Measurements from ENCODE around the gene PCK1.

- TF ChIP-seq RARA (CRISPR knock-in tag; IDR thresholded peaks at IDR 0.05) = no peak
- no peak for TF ChIP-seq BCL3 (CRISPR knock-in tag; IDR thresholded peaks at IDR 0.05)
- no peak for TF ChIP-seq EZH2 (conservative IDR thresholded peaks at IDR 0.05; ENCODE audit: low read depth, low read length)
- peak; percentile 47 for TF ChIP-seq ZFP36 (IDR thresholded peaks at IDR 0.05; ENCODE audit: borderline replicate concordance, low read depth, low read length, partially characterized antibody)
- no peak for TF ChIP-seq ZNF280D (CRISPR knock-in tag; IDR thresholded peaks at IDR 0.05)
- TF ChIP-seq ZNF10 (CRISPR knock-in tag; IDR thresholded peaks at IDR 0.05; ENCODE audit: borderline replicate concordance, low read depth) = no peak
- TF ChIP-seq STAG1 (CRISPR knock-in tag; IDR thresholded peaks at IDR 0.05) = peak; percentile 100
- TF ChIP-seq ZNF83 (CRISPR knock-in tag; IDR thresholded peaks at IDR 0.05; ENCODE audit: borderline replicate concordance) = no peak
- no peak for TF ChIP-seq ZBTB33 (CRISPR knock-in tag; IDR thresholded peaks at IDR 0.05)
- TF ChIP-seq ZZZ3 (CRISPR knock-in tag; IDR thresholded peaks at IDR 0.05; ENCODE audit: borderline replicate concordance) = no peak
- no peak; the same call in 1 of the 2 replicates for TF ChIP-seq SOX13 (IDR thresholded peaks at IDR 0.05)
- no peak for TF ChIP-seq SOX13 (CRISPR knock-in tag; conservative IDR thresholded peaks at IDR 0.05 in 1 of 2, IDR thresholded peaks at IDR 0.05 in 1 of 2)
- peak; percentile 95 for TF ChIP-seq CTCF (CRISPR knock-in tag; IDR thresholded peaks at IDR 0.05)
- no peak for TF ChIP-seq REST (IDR thresholded peaks at IDR 0.05; ENCODE audit: borderline replicate concordance in 1 of 2, low read depth in 1 of 2, low read length in 2 of 2)
Measured at GRCh38 chr20:57514273-57514751, 46.6 kb upstream of the PCK1 start.
